ENCODE results near the gene EML6. TPM values are rescaled to one million over a fixed set of nuclear protein-coding genes. Genes with fewer than 3 reads are reported as not detected.

Gene EML6
- total and polyA plus RNA-seq, 2 of the 8 experiments (the other 6 are each of a cell fraction or from before 2014, with no cell fraction given): 1.2 to 1.6 TPM

GRCh38 chr2:54840559-54841468 lies 117.4 kb downstream of the EML6 start:
- Histone ChIP-seq H3K79me2 (ENCODE audit: control insufficient read depth in 1 of 2, insufficient read depth in 2 of 2, low read length in 2 of 2) (no peaks in the 10 kb centered on the region), H2AK5ac (ENCODE audit: low read depth, low read length) (no peak overlapping the region), H3K9ac (replicated peaks in 1 of 4; ENCODE audit: extremely low read depth in 1 of 4, low read depth in 3 of 4, low read length in 3 of 4) (no peak overlapping the region), H4K91ac (replicated peaks; ENCODE audit: insufficient read length, low read length) (no peak overlapping the region), H3K4me1 (replicated peaks in 1 of 4; ENCODE audit: control insufficient read depth in 3 of 4, insufficient read depth in 4 of 4, low read length in 3 of 4) (no peaks in the 10 kb centered on the region), H3K23ac (ENCODE audit: insufficient read length) (no peak overlapping the region), H3K36me3 (ENCODE audit: control insufficient read depth in 2 of 4, insufficient read depth in 4 of 4, low read length in 3 of 4) (no peaks in the 10 kb centered on the region), H2AFZ (ENCODE audit: low read length) (0 out of 2 replicates have a peak overlapping the region, but pooled peaks have one; percentile 54), H2BK5ac (ENCODE audit: low read depth, low read length) (no peak overlapping the region), H2BK120ac (replicated peaks; ENCODE audit: low read depth, low read length) (no peak overlapping the region), H3K18ac (ENCODE audit: extremely low read depth, low read length) (no peak overlapping the region), H4K20me1 (replicated peaks in 1 of 2; ENCODE audit: control insufficient read depth in 1 of 2, insufficient read depth in 2 of 2, low read length in 2 of 2) (no peaks in the 10 kb centered on the region), H3K14ac (ENCODE audit: insufficient read length) (no peak overlapping the region), H2BK15ac (ENCODE audit: low read length) (no peak overlapping the region), H3K9me3 (ENCODE audit: insufficient read depth in 2 of 2, low read depth in 1 of 2, low read length in 1 of 2) (no peaks in the 10 kb centered on the region), H3K4ac (replicated peaks; ENCODE audit: insufficient read length, low read depth, low read length) (no peak overlapping the region), H3K27ac (ENCODE audit: low read depth, low read length) (no peak overlapping the region), H3K27me3 (replicated peaks in 1 of 4; ENCODE audit: control insufficient read depth in 3 of 4, extremely low read depth in 1 of 4, insufficient read depth in 3 of 4, low read length in 3 of 4) (no peaks in the 10 kb centered on the region), H2BK12ac (ENCODE audit: low read depth, low read length) (no peak overlapping the region), H4K8ac (ENCODE audit: extremely low read depth, insufficient read depth, low read length) (no peak overlapping the region), H3K4me2 (ENCODE audit: insufficient read depth in 1 of 2, low read depth in 2 of 2, low read length in 2 of 2) (no peak overlapping the region), H4K5ac (ENCODE audit: insufficient read length, low read depth, low read length) (no peak overlapping the region), H3K23me2 (ENCODE audit: low read depth, low read length) (no peaks in the 10 kb centered on the region; the same call in 1 of the 2 replicates), H2BK20ac (ENCODE audit: low read length) (no peak overlapping the region), H3K56ac (replicated peaks; ENCODE audit: insufficient read length, low read depth, low read length) (no peak overlapping the region), H3K79me1 (ENCODE audit: low read depth, low read length) (no peaks in the 10 kb centered on the region), H3K4me3 (ENCODE audit: extremely low read depth in 1 of 4, insufficient read depth in 2 of 4, low read depth in 3 of 4, low read length in 4 of 4) (no peak overlapping the region)
- ChIA-PET POLR2A (ENCODE audit: partially characterized antibody) (no interaction called here), CTCF (ENCODE audit: partially characterized antibody) (interaction anchor here (0.7 to 4.7 kb wide), 8 partner anchors 12 to 110 kb away, joined by 3 to 31 read pairs (median 5); no protein-coding TSS in a partner anchor)
- 87% methylated on average over 7 of the region's 7 CpGs; no CpG with 5 or more reads in 1 of the 2 experiments for WGBS, 2 experiments (ENCODE audit: extremely low coverage in 1 of 2, insufficient coverage in 1 of 2, insufficient read length in 1 of 2, insufficient replicate concordance in 2 of 2, low coverage in 1 of 2, low lambda C conversion rate in 2 of 2, missing lambda C conversion rate in 1 of 2)
- FAIRE-seq: no peak
- DNase-seq (ENCODE audit: low read depth in 1 of 2, low spot score in 2 of 2): no peak
- TF ChIP-seq EGR1 (IDR thresholded peaks at IDR 0.05; ENCODE audit: borderline replicate concordance, low read depth, low read length) (no peak), TAF7 (optimal IDR thresholded peaks at IDR 0.05; ENCODE audit: borderline replicate concordance, low read depth, low read length) (no peak), SIN3A (conservative IDR thresholded peaks at IDR 0.05 in 1 of 2, IDR thresholded peaks at IDR 0.05 in 1 of 2; ENCODE audit: low read depth in 1 of 2, low read length in 2 of 2) (no peak), ATF3 (IDR thresholded peaks at IDR 0.05; ENCODE audit: insufficient read depth, low read depth, low read length) (no peak), JUND (IDR thresholded peaks at IDR 0.05; ENCODE audit: low read length) (no peak), CTBP2 (IDR thresholded peaks at IDR 0.05; ENCODE audit: borderline replicate concordance, insufficient read depth, insufficient read length, low read length) (no peak), BCL11A (IDR thresholded peaks at IDR 0.05; ENCODE audit: low read depth in 2 of 2, low read length in 2 of 2) (no peak), FOSL1 (IDR thresholded peaks at IDR 0.05; ENCODE audit: insufficient read depth, low read depth, low read length) (no peak), RAD21 (IDR thresholded peaks at IDR 0.05 in 1 of 2, conservative IDR thresholded peaks at IDR 0.05 in 1 of 2; ENCODE audit: low read depth in 2 of 2, low read length in 2 of 2) (no peak), JUN (IDR thresholded peaks at IDR 0.05; ENCODE audit: low read depth, low read length) (no peak)
